ENCODE data around the gene ULBP3.
"Not testable (repeated sequence)": the region's sequence is repeated elsewhere in the genome, so short reads cannot be mapped to it uniquely, and the experiment has no call there.

ULBP3 gene

GRCh38 chr6:150024021-150024420 lies 44.9 kb downstream of the ULBP3 start:
- Histone ChIP-seq H3K4me1 (ENCODE audit: control insufficient read depth, insufficient read depth, low read length) (peaks cover 15% of the 10 kb centered on the region), H3K27me3 (ENCODE audit: control insufficient read depth, insufficient read depth, low read length) (peaks cover 52% of the 10 kb centered on the region)
- not testable (repeated sequence) for H3K36me3 ChIP-seq (ENCODE audit: control insufficient read depth, insufficient read depth, low read length); H3K9me3 ChIP-seq (ENCODE audit: control insufficient read depth, low read length); H3K9ac ChIP-seq (ENCODE audit: low read length); H3K4me3 ChIP-seq (ENCODE audit: low read length)

DNA sequence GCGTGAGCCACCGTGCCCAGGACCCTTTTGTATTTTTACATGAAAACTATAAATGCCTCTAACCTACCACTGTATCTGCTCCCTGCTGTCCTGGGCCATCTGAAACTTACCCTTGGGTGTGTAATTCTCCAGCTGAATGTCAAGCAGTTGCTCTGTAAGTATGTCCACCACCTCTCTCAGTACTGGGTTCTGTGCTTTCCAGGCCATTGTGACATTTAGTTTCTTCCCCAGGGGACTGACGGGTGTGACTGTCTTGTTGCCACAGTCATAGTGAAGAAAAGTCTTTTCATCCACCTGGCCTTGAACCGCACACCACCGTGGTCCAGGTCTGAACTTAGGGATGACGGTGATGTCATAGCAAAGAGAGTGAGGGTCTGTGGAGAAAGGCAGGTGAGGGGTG lies 47.1 kb downstream of the ULBP3 start:
- Histone ChIP-seq H3K27me3 (ENCODE audit: control insufficient read depth, insufficient read depth, low read length) (peaks cover 46% of the 10 kb centered on the region), H3K4me1 (ENCODE audit: control insufficient read depth, insufficient read depth, low read length) (peaks cover 15% of the 10 kb centered on the region)
- H3K4me3 ChIP-seq (ENCODE audit: low read length); H3K9ac ChIP-seq (ENCODE audit: low read length); H3K36me3 ChIP-seq (ENCODE audit: control insufficient read depth, insufficient read depth, low read length); H3K9me3 ChIP-seq (ENCODE audit: control insufficient read depth, low read length): not testable (repeated sequence)

DNA sequence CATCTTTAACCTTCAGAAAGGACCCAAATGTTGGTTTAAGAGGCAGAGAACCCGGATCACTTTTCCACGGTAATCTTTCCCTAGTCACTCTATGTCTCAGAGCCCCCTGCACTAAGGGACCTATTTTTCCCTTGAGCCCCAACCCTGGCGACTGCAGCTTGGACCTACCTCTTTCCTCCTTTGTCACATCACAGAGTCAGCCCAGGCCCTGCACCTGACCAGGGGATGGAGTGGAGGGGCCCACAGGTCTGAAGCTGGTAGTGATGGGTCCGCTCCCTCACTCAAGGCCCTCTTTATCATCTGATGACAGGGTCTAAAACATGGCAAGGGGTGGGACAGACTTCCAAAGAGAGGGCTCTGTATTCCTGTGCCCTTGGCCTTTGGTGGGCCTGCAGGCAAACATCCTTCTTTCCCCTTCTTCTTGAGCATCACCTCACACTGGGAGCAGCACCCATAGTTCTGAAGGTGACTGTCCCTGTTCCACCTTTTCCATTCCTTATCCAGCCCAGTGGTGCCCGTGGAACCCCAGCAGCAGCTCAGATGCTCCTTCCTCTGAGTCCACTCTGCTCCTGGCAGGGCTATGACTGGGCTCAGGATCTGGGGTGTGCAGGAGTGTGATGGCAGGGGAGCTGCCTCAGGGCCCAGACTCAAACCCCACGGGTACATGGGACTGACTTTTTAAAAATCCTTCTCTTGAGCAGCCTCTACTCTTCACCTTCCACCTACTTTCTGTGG lies 49.9 kb downstream of the ULBP3 start:
- Histone ChIP-seq H3K36me3 (ENCODE audit: control insufficient read depth, insufficient read depth, low read length) (no peaks in the 10 kb centered on the region), H3K4me3 (ENCODE audit: low read length) (no peak overlapping the region), H3K27me3 (ENCODE audit: control insufficient read depth, insufficient read depth, low read length) (peaks cover 40% of the 10 kb centered on the region), H3K9ac (ENCODE audit: low read length) (no peak overlapping the region), H3K9me3 (ENCODE audit: control insufficient read depth, low read length) (no peaks in the 10 kb centered on the region), H3K4me1 (ENCODE audit: control insufficient read depth, insufficient read depth, low read length) (peaks cover 6% of the 10 kb centered on the region)

- H3K4me3 ChIP-seq (ENCODE audit: low read length); H3K9ac ChIP-seq (ENCODE audit: low read length); H3K9me3 ChIP-seq (ENCODE audit: control insufficient read depth, low read length); H3K4me1 ChIP-seq (ENCODE audit: control insufficient read depth, insufficient read depth, low read length); H3K36me3 ChIP-seq (ENCODE audit: control insufficient read depth, insufficient read depth, low read length): not testable (repeated sequence)
- H3K27me3 ChIP-seq (ENCODE audit: control insufficient read depth, insufficient read depth, low read length), result peaks cover 52% of the 10 kb centered on the region
Observed at GRCh38 chr6:150017186-150017521, 51.8 kb downstream of the ULBP3 start.

- no peak overlapping the region for H3K9ac ChIP-seq (ENCODE audit: low read length)
- no peaks in the 10 kb centered on the region for H3K9me3 ChIP-seq (ENCODE audit: control insufficient read depth, low read length)
- H3K4me3 ChIP-seq (ENCODE audit: low read length), result no peak overlapping the region
- peaks cover 6% of the 10 kb centered on the region for H3K4me1 ChIP-seq (ENCODE audit: control insufficient read depth, insufficient read depth, low read length)
- peaks cover 52% of the 10 kb centered on the region for H3K27me3 ChIP-seq (ENCODE audit: control insufficient read depth, insufficient read depth, low read length)
- H3K36me3 ChIP-seq (ENCODE audit: control insufficient read depth, insufficient read depth, low read length), result no peaks in the 10 kb centered on the region
Observed at GRCh38 chr6:150016324-150017185, 52.4 kb downstream of the ULBP3 start.

DNA sequence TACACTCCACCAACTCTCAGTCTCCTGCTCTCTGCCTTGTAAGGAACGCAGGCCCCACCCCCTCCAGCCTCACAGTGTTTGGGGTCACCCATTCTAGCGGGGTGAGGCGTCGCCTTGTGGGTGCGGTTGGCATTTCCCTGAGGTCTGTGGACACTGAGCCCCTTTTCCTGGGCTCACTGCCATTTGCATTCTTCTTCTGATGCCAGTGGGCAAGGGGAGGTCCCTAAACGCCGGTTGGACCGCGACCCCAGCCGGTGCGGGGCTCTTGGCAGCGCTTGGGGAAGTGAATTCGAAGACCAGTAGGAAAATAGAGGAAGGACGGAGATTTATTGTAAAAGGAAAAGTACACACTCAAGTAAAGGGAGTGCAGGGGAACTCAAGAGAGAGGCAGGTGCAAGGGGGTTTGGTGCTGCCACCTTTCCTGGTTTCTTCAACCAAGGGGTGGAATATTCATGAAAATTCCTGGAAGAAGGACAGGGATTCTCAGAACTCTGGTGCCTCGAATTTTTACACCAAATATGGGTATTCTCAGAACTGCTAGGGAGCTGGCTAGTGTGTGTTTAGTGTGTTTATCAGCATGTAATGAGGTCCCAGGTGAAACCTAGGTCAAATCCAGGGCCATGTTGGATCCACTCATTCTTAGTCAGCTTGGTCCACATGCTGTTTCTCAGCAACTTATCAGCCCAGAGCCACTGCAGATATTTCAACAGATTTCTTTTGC lies 53.5 kb downstream of the ULBP3 start:
- peaks cover 55% of the 10 kb centered on the region for H3K27me3 ChIP-seq (ENCODE audit: control insufficient read depth, insufficient read depth, low read length)
- not testable (repeated sequence) for H3K4me3 ChIP-seq (ENCODE audit: low read length); H3K4me1 ChIP-seq (ENCODE audit: control insufficient read depth, insufficient read depth, low read length); H3K36me3 ChIP-seq (ENCODE audit: control insufficient read depth, insufficient read depth, low read length); H3K9me3 ChIP-seq (ENCODE audit: control insufficient read depth, low read length); H3K9ac ChIP-seq (ENCODE audit: low read length)

GRCh38 chr6:150014623-150015280 lies 54.2 kb downstream of the ULBP3 start:
- H3K4me1 ChIP-seq (ENCODE audit: control insufficient read depth, insufficient read depth, low read length); H3K9me3 ChIP-seq (ENCODE audit: control insufficient read depth, low read length); H3K9ac ChIP-seq (ENCODE audit: low read length); H3K4me3 ChIP-seq (ENCODE audit: low read length); H3K36me3 ChIP-seq (ENCODE audit: control insufficient read depth, insufficient read depth, low read length): not testable (repeated sequence)
- peaks cover 61% of the 10 kb centered on the region for H3K27me3 ChIP-seq (ENCODE audit: control insufficient read depth, insufficient read depth, low read length)

DNA sequence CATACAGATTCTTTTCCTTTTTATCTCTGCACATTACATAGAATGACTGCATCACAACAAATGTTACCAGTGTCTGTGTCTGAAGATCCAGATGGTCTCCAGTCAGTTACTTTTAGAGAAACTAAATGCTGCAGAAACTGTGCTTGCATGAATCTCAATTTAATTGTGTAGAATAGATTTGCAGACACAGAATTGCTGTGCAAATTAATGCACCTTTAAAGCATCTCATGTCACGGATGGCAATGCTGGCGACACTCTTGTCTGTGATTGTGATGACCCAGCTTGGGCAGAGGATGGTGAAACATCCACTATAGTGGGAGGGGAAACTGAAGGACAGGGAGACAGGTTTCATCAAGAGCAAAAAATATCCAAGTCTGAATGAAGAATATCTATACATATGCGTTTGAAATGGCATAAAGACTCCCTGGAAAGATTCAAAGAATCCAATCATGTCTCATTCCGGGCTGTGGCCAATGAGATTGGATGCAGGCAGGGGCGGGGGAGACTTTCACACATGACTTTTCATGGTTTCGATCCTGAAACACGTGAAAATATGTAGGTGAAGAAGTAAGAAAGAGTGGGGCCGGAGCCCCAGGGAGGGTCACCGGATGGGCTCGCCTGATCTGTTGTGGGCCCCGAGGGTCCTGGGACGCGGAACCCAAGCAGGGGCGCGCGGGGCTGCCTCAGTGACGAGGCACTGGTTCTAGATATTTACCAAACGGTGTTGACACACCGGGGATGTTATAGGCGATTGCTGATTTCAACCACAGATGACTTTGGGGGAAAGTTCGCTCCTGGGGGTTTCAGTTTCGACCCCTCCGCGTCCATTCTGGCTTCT lies 54.9 kb downstream of the ULBP3 start:
- not testable (repeated sequence) for H3K9me3 ChIP-seq (ENCODE audit: control insufficient read depth, low read length); H3K9ac ChIP-seq (ENCODE audit: low read length); H3K4me1 ChIP-seq (ENCODE audit: control insufficient read depth, insufficient read depth, low read length); H3K36me3 ChIP-seq (ENCODE audit: control insufficient read depth, insufficient read depth, low read length); H3K4me3 ChIP-seq (ENCODE audit: low read length)
- peaks cover 63% of the 10 kb centered on the region for H3K27me3 ChIP-seq (ENCODE audit: control insufficient read depth, insufficient read depth, low read length)

DNA sequence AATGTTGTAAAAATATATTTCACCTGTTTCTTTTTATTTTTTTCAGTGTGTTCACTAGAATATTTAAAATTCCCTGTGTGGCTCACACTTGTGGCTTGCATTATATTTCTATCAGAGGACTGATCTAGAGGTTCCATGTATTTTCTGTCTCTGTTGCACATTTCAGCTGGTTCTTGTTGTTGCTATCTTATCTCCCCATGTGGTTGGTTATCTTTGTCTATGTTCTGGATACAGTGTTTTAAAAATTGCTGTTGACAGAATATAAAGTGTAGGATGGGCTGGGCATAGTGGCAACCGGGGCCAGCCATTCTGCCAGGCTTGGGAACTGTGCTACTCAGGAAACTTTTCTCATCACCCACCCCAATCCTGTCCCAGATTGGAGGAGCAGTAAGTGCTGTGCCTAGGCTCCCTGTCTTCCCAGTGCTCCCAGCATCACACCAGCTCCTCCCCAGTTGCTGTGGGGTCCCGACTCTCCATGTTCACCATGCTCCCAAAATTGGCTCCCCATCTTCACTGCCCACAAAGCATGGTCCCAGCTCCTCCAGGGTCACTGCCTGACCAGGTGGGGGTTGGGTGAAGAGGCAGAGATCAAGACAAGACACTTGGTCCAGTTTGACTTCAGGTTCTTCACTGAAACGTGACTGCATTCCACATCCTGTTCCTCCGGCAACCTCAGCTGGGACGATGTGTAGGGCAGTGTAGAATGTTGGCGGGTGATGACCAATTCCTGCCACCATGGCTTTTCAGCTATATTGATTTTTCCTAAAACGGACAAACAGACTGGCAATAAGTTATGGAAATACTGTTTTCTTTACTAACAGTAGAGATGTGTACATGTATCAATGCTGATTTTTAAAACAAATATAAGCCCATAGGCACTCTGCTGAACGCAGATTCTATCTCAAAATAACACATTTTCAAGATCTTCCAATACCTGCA lies 55.8 kb downstream of the ULBP3 start:
- not testable (repeated sequence) for H3K9me3 ChIP-seq (ENCODE audit: control insufficient read depth, low read length); H3K36me3 ChIP-seq (ENCODE audit: control insufficient read depth, insufficient read depth, low read length)
- peaks cover 64% of the 10 kb centered on the region for H3K27me3 ChIP-seq (ENCODE audit: control insufficient read depth, insufficient read depth, low read length)

More for the DNA sequence above, 55.8 kb downstream of the ULBP3 start:
- peaks cover 10% of the 10 kb centered on the region for H3K4me1 ChIP-seq (ENCODE audit: control insufficient read depth, insufficient read depth, low read length)
- H3K4me3 ChIP-seq (ENCODE audit: low read length); H3K9ac ChIP-seq (ENCODE audit: low read length): not testable (repeated sequence)

Measured in mucosa of stomach (tissue), 1 donor.